Activated naive CD4-positive, alpha-beta T cell treated with anti-CD3 and anti-CD28 coated beads, Interleukin-2, amount 50 U/mL, for 72 hours (primary cell): ENCODE results near the gene TTLL5. TPM values are rescaled to one million over a fixed set of nuclear protein-coding genes. Genes with fewer than 3 reads are reported as not detected.

Experiments used
- ATAC-seq, 2 donors: fragments of 150-1000 bp; cut with Tn5 transposase; 2 replicates each; pipeline ENCODE4 v1.10.0; 2021; ENCODE audit warnings: mild to moderate bottlenecking in 2 of 2, moderate library complexity in 2 of 2
- DNase-seq, 2 donors: peaks; one replicate each; pipeline ENCODE4 v3.0.0; 2021 to 2022; ENCODE audit warnings: low spot score in 2 of 2
- H3K27ac Mint-ChIP-seq, 2 donors: one replicate each; pipeline ENCODE4 v1.8.0; 2022; ENCODE audit warnings: mild to moderate bottlenecking in 2 of 2, mixed read lengths in 2 of 2
- H3K36me3 Mint-ChIP-seq, 2 donors: one replicate each; pipeline ENCODE4 v1.8.0; 2022; ENCODE audit warnings: mixed read lengths in 2 of 2
- H3K9me3 Mint-ChIP-seq, 2 donors: one replicate each; pipeline ENCODE4 v1.8.0; 2022; ENCODE audit warnings: mixed read lengths in 2 of 2
- total RNA-seq, 2 donors: library from RNA; stranded (reverse); gene quantifications; one replicate each; pipeline ENCODE4 v1.2.3, GENCODE V29; 2022

The TTLL5 gene
- total RNA-seq, 2 donors from 2014 or later, result 36.6 TPM

DNA sequence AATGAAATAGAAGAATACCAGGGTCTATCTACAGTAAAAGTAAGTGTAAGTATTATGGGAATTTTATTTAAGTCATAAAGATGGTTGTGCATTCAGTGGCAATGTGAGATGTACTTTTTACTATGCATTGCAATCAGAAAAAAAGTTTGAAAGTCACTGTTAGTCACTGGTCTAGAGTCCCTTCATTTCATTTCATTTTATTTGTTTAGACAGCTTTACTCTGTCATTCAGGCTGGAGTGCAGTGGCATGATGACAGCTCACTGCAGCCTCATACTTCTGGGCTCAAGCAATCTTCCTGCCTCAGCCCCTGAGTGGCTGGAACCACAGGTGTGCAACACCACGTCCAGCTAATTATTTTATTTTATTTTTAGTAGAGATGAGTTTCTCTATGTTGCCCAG lies 278.2 kb downstream of the TTLL5 start:
- H3K27ac Mint-ChIP-seq, result no peak overlapping the region
- ATAC-seq (no peak), DNase-seq (no peak)
- no peaks in the 10 kb centered on the region for H3K36me3 Mint-ChIP-seq
- H3K9me3 Mint-ChIP-seq, result no peaks in the 10 kb centered on the region

DNA sequence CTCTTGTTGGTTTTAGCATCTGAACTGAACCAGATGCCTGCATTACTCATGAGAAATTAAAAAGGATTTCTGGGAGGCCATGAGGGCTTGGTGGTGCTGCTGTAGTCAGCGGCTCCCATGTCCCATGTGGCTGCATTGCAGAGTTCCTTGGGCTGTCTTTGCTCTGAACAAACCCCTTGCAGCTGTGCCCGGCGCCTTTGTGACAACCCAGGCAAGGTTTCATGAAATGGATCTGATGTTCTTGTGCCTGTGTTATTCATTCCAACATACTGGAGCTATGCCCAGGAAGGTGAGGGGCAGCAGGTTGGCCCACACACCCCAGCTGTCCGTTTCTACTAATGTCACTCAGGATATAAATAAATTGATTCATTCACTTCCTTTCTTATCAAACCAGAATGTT lies 280.0 kb downstream of the TTLL5 start:
- ATAC-seq (no peak), DNase-seq (no peak)
- no peaks in the 10 kb centered on the region for H3K36me3 Mint-ChIP-seq
- no peak overlapping the region for H3K27ac Mint-ChIP-seq
- no peaks in the 10 kb centered on the region for H3K9me3 Mint-ChIP-seq

DNA sequence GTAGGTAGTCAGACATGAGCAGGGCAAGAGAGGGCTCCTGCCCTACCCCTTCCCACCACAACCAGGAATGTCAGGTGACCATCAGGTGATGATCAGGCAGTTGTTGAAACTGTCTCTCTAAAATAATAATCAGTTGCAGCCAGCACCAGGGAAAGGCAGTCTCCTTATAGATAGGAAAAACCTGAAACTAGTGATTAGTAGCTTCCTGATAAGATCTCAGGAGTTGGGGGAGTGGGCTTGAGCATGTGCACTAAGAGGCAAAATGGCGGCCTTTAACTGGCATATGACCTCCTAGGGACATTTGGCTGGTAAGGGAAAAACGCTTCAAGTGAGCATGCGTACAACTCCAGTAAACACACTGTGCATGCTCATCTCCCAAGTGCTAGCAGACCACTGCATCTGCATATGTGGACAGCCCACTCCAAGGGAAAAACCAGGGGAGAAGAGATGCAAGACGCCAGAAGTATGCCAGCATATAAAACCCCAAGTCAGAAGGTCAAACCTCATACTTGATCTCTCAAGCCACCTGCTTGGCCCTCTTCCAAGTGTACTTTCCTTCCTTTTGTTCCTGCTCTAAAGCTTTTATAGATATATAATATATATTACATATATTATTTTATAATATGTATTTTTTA lies 283.7 kb downstream of the TTLL5 start:
- Mint-ChIP-seq H3K9me3 (no peaks in the 10 kb centered on the region), H3K27ac (no peak overlapping the region), H3K36me3 (no peaks in the 10 kb centered on the region)
- DNase-seq (no peak), ATAC-seq (no peak)

DNA sequence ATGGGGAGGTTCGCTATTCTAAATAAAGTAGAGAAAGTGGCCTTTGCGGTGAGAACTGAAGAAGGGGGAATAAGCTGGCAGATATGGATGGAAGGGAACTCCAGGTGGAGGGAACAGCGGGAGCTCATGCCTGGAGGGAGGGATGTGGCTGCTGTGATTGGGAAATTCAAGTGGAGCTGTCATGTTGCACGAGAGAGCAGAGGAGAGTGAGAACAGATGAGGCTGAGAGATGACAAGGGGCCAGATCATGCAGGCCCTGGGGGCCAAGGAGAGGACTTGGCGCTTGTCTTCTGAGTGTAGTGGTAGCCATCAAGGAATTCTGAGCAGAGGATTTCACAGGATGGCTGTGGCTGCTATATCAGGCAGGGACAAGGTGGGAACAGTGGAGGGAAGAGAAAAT lies 285.7 kb downstream of the TTLL5 start:
- no peak for ATAC-seq
- Mint-ChIP-seq H3K36me3 (no peaks in the 10 kb centered on the region), H3K27ac (peak overlapping the region in 1 of 2 donors; percentile 11), H3K9me3 (peaks cover 0 to 3% of the 10 kb centered on the region in 2 donors)
- DNase-seq, result no peak

DNA sequence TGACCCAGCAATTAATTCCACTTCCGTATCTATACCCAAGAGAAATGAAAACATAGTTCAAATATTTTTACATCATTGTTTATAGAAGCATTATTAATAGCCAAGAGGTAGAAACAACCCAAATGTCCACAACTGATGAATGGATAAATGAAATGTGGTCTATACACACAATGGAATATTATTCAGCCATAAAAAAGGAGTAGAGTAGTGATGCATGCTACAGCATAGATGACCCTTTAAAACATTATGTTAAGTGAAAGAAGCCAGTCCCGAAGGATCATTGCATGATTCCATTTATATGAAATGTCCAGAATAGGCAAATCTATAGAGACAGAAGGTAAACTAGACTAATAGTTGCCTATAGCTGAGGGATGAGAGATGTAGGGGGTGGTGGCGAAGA lies 291.4 kb downstream of the TTLL5 start:
- ATAC-seq (no peak), DNase-seq (no peak)
- Mint-ChIP-seq H3K27ac (no peak overlapping the region), H3K36me3 (no peaks in the 10 kb centered on the region), H3K9me3 (peaks cover 0 to 10% of the 10 kb centered on the region in 2 donors)

DNA sequence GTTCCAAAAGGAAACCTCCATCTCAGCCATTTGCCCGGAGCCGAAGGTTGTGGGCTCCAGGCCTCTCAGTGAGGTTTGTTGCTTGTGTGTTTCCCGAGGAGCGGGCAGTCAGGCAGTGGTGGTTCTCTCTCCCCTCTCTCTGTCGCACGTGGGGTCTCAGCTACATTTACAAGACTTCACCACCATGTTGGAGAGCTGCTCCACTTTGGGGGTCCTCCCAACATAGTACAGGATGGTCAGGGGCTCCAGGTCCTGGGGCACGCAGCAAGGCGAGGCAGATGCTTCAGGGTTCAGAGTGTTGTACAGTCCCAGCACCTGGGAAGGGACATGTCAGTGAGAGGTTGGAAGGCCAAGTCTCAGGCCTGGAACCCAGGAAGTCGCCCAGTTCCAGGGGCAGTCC lies 298.0 kb downstream of the TTLL5 start:
- no peaks in the 10 kb centered on the region for H3K36me3 Mint-ChIP-seq
- ATAC-seq (no peak), DNase-seq (no peak)
- H3K27ac Mint-ChIP-seq, result peak overlapping the region in 1 of 2 donors; percentile 24
- H3K9me3 Mint-ChIP-seq, result no peaks in the 10 kb centered on the region

DNA sequence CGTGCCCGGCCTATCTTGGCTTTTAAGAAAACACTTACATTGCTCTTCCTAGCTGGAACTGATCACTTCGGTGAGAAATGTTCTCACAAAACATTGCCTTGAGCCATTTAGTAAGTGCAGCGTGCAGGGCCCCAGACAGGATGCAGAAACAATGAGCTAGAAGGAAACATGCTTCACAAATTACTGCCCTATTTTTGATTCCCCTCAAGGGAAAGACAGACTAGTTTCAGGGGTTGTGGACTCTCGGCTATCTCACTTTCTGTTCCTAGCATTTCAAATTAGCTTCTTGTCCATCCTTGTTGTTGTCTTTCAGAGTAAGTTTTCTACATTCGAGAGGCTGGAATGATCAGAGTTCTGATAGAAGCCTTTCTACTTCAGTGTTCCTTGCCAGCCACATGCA lies 299.2 kb downstream of the TTLL5 start:
- no peak overlapping the region for H3K27ac Mint-ChIP-seq
- ATAC-seq, result no peak
- no peak for DNase-seq
- no peaks in the 10 kb centered on the region for H3K9me3 Mint-ChIP-seq
- no peaks in the 10 kb centered on the region for H3K36me3 Mint-ChIP-seq

DNA sequence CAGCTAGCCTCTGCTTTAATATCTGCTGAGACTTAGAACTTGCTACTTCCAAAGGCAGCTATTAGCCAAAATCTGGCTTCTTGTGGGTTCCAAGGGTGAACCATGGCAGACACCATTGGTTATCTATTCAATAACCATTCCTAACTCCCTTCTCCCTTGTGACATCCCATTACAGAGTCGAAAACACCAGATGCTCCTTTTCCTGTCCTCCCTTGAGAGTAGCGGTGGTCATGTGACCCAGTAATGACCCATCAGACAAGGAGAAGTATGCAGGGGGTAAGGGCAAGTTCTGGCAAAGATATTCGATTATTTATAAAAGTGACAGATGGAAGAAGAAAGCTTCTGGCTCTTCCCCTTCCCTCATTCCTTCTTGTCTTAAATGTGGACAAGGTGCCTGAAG lies 300.6 kb downstream of the TTLL5 start:
- Mint-ChIP-seq H3K36me3 (peaks cover 0 to 9% of the 10 kb centered on the region in 2 donors), H3K27ac (no peak overlapping the region)
- no peak for ATAC-seq

DNA sequence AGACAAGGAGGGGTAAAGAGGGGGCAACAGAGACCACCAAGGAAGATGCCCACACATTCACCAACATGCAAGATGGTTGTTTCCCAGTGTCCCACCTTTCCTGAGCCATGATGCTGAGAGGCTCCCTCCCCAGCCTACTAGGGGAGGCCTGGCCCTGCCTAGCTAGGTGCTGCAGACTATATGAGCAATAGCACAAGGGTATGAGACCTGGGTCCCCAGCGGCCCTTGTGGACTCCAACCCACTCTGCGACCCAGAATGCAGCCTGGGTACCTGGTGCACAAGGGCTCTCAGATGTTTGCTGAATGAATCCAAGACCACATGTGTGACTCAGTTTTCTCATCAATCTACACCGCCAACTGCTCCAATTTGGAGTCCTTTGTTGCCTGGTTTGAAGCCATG lies 306.8 kb downstream of the TTLL5 start:
- Mint-ChIP-seq H3K36me3 (peaks cover 0 to 9% of the 10 kb centered on the region in 2 donors), H3K27ac (peak overlapping the region in 1 of 2 donors; percentile 20), H3K9me3 (no peaks in the 10 kb centered on the region)
- peak in 1 of 2 donors; percentile 20 for ATAC-seq
- no peak for DNase-seq

More for the DNA sequence above, 300.6 kb downstream of the TTLL5 start:
- H3K9me3 Mint-ChIP-seq, result no peaks in the 10 kb centered on the region
- no peak for DNase-seq

DNA sequence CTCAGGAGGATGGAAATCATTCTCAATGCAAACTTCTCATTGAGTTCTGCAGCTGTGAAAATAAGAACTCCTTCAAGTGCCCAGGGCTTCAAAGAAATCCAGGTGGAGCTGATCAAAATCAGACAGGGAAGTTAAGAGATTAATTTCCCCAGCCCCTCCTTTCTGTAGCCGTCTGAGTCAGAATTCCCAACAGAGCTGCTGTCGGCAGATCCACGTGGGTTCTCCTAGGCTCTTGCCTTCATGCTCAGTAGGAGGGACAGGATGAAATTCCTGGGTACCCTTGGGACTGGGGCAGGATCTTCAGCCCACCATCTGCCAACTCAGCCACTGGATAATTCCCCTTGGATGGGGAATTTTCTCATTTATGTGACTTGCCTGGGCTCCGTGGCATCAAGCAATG lies 307.4 kb downstream of the TTLL5 start:
- Mint-ChIP-seq H3K36me3 (peaks cover 0 to 9% of the 10 kb centered on the region in 2 donors), H3K9me3 (no peaks in the 10 kb centered on the region), H3K27ac (no peak overlapping the region)
- ATAC-seq (no peak), DNase-seq (no peak)

DNA sequence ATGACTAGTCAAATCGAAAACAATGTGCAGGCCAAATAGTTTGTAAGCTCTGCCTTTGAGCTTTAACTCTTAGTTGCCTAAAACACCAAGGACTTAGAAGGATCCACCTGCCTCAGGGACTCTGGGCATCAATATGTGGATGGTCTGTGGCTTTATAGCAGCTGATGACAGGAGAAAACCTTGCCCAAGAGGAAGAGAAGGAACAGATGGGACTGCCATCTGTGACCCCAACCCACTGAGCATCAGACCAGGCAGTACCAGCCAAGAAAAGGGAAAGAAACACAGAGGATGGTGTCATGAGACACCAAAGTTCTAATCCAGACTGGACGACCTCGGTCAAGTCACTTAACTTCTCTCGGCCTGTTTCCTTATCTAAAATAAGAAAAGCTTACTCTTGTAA lies 308.1 kb downstream of the TTLL5 start:
- H3K9me3 Mint-ChIP-seq, result no peaks in the 10 kb centered on the region
- H3K36me3 Mint-ChIP-seq, result peaks cover 0 to 9% of the 10 kb centered on the region in 2 donors
- DNase-seq (no peak), ATAC-seq (no peak)
- H3K27ac Mint-ChIP-seq, result no peak overlapping the region

DNA sequence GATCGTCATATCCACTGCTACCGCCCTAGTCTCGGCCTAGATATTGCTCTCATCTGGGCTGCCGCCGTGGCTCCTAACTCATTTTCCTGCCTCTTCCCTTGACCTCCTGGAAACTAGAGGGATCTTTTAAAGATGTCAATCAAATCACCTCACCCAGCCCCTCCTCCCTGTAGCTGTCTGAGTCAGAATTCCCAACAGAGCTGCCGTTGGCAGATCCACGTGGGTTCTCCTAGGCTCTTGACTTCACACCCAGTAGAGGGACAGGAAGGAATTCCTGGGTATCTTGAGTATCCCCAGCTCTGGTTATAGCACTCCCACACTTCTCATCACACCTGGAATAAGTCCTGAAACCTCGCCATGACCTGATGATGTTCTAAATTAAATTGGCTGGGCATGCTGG lies 308.8 kb downstream of the TTLL5 start:
- H3K27ac Mint-ChIP-seq, result no peak overlapping the region
- ATAC-seq (no peak), DNase-seq (no peak)
- H3K36me3 Mint-ChIP-seq, result peaks cover 0 to 9% of the 10 kb centered on the region in 2 donors
- no peaks in the 10 kb centered on the region for H3K9me3 Mint-ChIP-seq

DNA sequence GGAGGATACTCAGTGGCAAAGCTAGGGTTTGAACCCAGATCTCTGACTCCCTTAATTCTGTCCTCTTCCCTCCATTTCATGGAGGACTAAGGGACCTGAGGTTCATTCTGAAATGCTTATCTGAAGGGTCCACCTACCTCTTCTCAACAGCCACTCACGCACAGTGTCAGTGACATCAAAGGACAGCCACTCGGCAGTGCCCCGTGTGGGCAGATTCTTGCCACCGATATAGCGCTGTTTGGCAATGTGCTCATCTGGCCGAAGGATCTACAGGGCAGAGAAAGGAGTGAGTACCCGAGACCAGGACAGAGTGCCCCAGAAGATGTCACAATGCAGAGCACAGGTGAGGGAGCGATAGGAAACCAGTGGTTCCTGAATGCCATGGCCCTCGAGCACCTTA lies 309.9 kb downstream of the TTLL5 start:
- Mint-ChIP-seq H3K27ac (peak overlapping the region in 1 of 2 donors; percentile 59), H3K36me3 (peaks cover 0 to 4% of the 10 kb centered on the region in 2 donors), H3K9me3 (no peaks in the 10 kb centered on the region)
- DNase-seq (no peak), ATAC-seq (no peak)

DNA sequence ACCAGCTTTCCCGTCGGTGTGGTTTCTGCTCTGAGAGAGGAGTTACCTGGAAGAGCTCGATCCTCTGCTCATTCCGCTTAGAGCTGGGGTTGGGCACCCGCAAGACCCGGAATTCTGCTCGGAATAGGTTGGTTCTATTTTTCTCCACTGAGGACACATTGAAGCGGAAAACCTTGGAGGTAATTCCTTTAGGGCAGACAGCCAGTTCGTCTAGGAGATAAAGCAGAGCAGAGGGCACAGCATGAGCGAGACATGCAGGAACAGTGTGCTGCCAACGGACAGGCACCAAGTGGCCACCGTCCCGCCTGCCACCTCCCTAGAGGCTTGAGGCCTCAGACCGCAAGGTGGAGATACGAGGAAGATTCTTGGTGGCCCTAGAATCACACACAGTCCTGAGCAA lies 310.5 kb downstream of the TTLL5 start:
- no peak overlapping the region for H3K27ac Mint-ChIP-seq
- no peaks in the 10 kb centered on the region for H3K36me3 Mint-ChIP-seq
- H3K9me3 Mint-ChIP-seq, result no peaks in the 10 kb centered on the region
- DNase-seq, result no peak
- ATAC-seq, result no peak

DNA sequence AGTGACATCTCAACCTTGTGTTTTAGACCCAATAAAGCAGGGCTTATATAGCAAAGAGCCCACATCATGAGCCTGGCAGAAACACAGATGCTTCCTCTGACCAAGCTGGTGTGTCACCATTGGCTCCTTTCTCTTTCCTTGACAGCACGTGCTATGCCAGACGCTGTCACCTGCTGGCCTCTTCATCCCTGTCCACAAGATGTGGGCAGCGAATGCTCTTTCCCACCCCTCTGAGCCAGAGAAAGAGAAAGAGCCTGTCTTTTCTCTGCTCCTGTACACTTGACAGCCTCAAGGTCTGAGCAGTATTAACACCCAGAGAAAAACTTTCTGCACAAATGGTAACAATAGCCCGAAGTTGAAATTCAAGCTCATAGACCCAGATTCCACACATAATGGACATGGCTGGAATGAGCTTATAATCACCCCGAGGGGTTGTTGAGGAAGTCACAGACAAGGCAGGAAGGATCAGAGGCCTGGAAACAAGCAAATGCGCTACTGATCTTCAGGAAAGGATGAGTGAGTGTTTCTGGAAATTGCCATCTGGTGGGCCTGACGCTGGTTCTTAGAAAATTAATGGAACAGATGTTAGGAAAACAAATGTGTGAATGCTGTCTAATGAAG lies 311.9 kb downstream of the TTLL5 start:
- no peak for ATAC-seq
- H3K36me3 Mint-ChIP-seq, result no peaks in the 10 kb centered on the region
- H3K27ac Mint-ChIP-seq, result no peak overlapping the region
- no peaks in the 10 kb centered on the region for H3K9me3 Mint-ChIP-seq
- no peak for DNase-seq

DNA sequence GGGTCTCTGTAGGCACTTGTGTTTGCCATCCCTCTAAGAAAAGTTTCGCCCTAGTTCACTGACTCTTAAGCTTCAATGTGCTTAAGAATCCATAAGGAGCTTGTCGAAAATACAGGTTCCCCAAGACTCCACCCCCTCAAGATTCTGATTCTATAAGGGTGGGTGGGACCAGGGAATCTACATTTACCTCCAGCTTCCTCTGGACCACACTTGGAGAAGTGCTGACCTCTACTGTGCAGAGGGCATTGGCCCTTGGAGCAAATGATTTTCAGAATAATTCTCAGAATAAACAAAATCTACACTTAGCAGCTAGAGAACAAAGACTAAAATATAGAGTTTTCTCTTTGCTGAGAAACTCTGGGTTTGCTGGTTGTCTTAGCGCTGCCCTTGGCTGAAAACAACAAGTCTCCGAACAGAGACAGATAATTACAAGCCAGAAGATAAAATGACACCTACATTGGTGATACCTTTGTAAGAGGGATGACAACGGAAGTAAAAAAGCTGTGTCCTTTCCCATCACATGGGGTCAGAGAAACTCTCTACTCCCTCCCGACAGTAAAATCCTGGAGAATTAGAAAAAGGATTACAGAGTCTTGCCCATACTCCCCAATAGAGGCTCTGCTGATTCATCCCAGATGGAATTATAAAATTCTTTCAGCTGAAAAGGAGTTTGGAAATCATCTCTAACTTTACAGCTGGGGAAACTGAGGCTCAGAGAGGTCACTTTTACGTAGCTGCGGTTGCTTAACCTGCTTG lies 316.0 kb downstream of the TTLL5 start:
- Mint-ChIP-seq H3K9me3 (no peaks in the 10 kb centered on the region), H3K27ac (no peak overlapping the region), H3K36me3 (no peaks in the 10 kb centered on the region)
- ATAC-seq (no peak), DNase-seq (no peak)

DNA sequence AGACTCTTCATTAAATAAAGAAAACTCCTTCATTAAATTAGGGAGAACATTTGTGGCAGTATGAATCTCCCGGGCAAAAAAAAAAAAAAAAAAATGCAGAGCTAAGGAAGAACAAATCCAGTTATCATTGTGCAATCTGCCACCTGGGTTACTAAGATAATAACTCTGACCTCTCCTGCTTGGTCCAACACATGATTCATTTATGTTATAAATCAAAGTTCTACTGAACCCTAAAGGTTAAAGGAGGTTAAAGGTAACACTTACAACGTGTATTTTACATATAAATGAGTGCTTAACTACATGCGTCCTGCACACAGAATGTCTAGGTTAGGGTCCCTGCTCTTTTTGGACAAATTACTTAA lies 316.5 kb downstream of the TTLL5 start:
- no peaks in the 10 kb centered on the region for H3K9me3 Mint-ChIP-seq
- H3K36me3 Mint-ChIP-seq, result no peaks in the 10 kb centered on the region
- DNase-seq (no peak), ATAC-seq (no peak)
- no peak overlapping the region for H3K27ac Mint-ChIP-seq

DNA sequence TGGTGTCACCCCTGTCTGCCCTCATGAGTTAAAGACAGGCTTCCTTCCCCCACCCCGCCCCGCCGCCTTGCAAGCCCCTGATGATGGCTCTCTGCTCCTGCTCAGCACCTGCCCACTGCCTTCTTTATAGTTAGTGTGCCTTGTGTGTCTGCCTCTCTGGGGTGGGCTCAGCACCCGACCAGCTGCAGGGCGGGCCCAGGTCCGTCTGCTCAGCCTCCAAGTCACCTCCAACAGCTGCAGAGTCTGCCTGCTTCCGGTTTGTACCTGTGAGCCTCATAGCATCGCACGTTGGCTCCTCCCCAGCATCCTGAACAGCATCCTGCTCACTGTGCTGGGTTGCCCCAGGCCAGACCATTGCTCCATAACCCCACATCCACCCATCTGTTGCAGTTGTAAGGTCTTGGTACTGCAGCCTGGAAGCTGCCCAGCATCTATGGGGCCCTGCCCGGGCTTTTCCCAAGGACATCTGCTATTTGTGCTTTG lies 317.2 kb downstream of the TTLL5 start:
- no peak overlapping the region for H3K27ac Mint-ChIP-seq
- no peak for DNase-seq

More for the DNA sequence above, 317.2 kb downstream of the TTLL5 start:
- ATAC-seq, result no peak
- no peaks in the 10 kb centered on the region for H3K36me3 Mint-ChIP-seq
- H3K9me3 Mint-ChIP-seq, result no peaks in the 10 kb centered on the region
